ENCODE data around the gene ROBO1.

ROBO1 gene

GRCh38 chr3:78589778-78590177, 1178.0 kb downstream of the ROBO1 start:
- no peak for DNase-seq

- no peak for DNase-seq
Measured at GRCh38 chr3:78588906-78589621, 1178.7 kb downstream of the ROBO1 start.

- no peak for DNase-seq
Measured at GRCh38 chr3:78580681-78581080, 1187.1 kb downstream of the ROBO1 start.

GRCh38 chr3:78571486-78571885, 1196.3 kb downstream of the ROBO1 start:
- no peak for DNase-seq

DNA sequence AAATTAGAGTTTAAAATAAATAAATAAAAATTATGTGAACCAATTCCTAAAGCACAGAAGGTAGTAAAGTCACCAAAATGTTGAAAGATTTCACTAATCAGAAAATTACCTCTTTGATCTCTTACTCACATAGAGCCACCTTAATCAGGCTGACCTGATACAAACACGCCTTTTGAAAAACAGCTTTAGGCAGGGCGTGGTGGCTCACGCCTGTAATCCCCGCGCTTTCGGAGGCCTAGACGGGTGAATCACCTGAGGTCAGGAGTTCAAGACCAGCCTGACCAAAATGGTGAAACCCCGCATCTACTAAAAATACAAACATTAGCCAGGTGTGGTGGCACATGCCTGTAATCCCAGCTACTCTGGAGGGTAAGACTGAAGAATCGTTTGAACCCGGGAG, 1197.3 kb downstream of the ROBO1 start:
- DNase-seq = no peak

GRCh38 chr3:78569804-78570203, 1198.0 kb downstream of the ROBO1 start:
- no peak for DNase-seq

GRCh38 chr3:78565712-78566111, 1202.1 kb downstream of the ROBO1 start:
- no peak for DNase-seq

- DNase-seq = no peak
Measured at GRCh38 chr3:78562328-78562727, 1205.5 kb downstream of the ROBO1 start.

Measured in SHP77 treated with DMSO at 0.1 percent for 48 hours (cell line).